ENCODE data around the gene PLD4.

- TF ChIP-seq CTCF (conservative IDR thresholded peaks at IDR 0.05 in 1 of 2, IDR thresholded peaks at IDR 0.05 in 1 of 2; ENCODE audit: low read depth in 1 of 2, low read length in 2 of 2) = no peak
- TF ChIP-seq EZH2 (IDR thresholded peaks at IDR 0.05; ENCODE audit: low read length, missing control alignments) = no peak
Measured at GRCh38 chr14:104895786-104896661, 28.7 kb upstream of the PLD4 start.

Measured in fibroblast of lung (primary cell).